ENCODE measurements around the gene FIGN. TPM values are rescaled to one million over a fixed set of nuclear protein-coding genes. Genes with fewer than 3 reads are reported as not detected.

FIGN gene
- total RNA-seq, 1 experiment from 2014 or later: 14.6 TPM

DNA sequence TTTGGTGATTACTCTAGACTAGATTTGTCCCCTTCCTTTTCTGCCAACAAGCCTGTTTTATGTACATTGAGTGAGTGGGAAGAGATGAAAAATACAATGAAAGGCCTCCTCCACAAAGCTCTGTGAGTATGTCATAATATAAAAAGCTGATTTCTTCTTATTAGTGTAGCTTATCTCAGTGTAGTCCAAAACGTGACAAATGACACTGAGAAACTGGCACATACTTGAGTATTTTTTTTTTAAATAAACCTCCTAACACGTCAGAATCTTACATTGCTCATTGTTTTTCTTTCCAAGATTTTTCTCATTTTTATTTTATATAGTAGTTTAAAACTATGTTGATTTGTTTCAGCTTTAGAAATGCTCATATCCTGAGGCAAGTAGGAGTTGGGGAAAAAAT is 17.9 kb upstream of the FIGN start:
- Mint-ChIP-seq H3K27me3 (ENCODE audit: low read depth) (no peaks in the 10 kb centered on the region), H3K9me3 (no peaks in the 10 kb centered on the region), H3K27ac (no peak overlapping the region; a peak in 1 of 7 replicates), H3K36me3 (ENCODE audit: insufficient read depth in 1 of 3, low read depth in 3 of 3) (no peaks in the 10 kb centered on the region), H3K4me3 (no peak overlapping the region), H3K4me1 (peaks cover 5 to 9% of the 10 kb centered on the region in 2 experiments)
- no peak overlapping the region for H3K14ac ChIP-seq (ENCODE audit: insufficient read depth, low read length)
- H2BK5ac ChIP-seq (ENCODE audit: insufficient read length, low read length): no peak overlapping the region
- WGBS (ENCODE audit: extremely low coverage, insufficient read length, low lambda C conversion rate): no CpG with 5 or more reads among the region's 2 CpGs
- no peaks in the 10 kb centered on the region for H3K27me3 ChIP-seq (ENCODE audit: insufficient read depth, low read length)
- H3K4me2 ChIP-seq (ENCODE audit: insufficient read depth, insufficient read length, low read length): no peak overlapping the region
- DNase-seq: no peak
- no peak overlapping the region for H4K91ac ChIP-seq (ENCODE audit: insufficient read length, low read depth, low read length)
- H2AK5ac ChIP-seq (ENCODE audit: insufficient read length, low read length): no peak overlapping the region
- no peak overlapping the region for H3T11ph ChIP-seq (ENCODE audit: low read length)
- no peak overlapping the region for H3K56ac ChIP-seq (ENCODE audit: insufficient read length, low read depth, low read length)
- H4K8ac ChIP-seq (replicated peaks; ENCODE audit: insufficient read length, low read depth, low read length): no peak overlapping the region
- H2AFZ ChIP-seq (ENCODE audit: low read length): no peak overlapping the region
- H3K79me2 ChIP-seq (ENCODE audit: insufficient read depth, low read length): no peaks in the 10 kb centered on the region
- no peaks in the 10 kb centered on the region for H3K9me3 ChIP-seq (ENCODE audit: control insufficient read depth, low read depth, low read length)
- no peaks in the 10 kb centered on the region for H3K23me2 ChIP-seq (ENCODE audit: insufficient read length, low read depth, low read length, poor library complexity, severe bottlenecking)
- no peaks in the 10 kb centered on the region for H4K20me1 ChIP-seq (ENCODE audit: control insufficient read depth, insufficient read depth, insufficient read length)
- no peak overlapping the region for H3K4ac ChIP-seq (ENCODE audit: low read depth, low read length)
- TF ChIP-seq, protein P1, sequence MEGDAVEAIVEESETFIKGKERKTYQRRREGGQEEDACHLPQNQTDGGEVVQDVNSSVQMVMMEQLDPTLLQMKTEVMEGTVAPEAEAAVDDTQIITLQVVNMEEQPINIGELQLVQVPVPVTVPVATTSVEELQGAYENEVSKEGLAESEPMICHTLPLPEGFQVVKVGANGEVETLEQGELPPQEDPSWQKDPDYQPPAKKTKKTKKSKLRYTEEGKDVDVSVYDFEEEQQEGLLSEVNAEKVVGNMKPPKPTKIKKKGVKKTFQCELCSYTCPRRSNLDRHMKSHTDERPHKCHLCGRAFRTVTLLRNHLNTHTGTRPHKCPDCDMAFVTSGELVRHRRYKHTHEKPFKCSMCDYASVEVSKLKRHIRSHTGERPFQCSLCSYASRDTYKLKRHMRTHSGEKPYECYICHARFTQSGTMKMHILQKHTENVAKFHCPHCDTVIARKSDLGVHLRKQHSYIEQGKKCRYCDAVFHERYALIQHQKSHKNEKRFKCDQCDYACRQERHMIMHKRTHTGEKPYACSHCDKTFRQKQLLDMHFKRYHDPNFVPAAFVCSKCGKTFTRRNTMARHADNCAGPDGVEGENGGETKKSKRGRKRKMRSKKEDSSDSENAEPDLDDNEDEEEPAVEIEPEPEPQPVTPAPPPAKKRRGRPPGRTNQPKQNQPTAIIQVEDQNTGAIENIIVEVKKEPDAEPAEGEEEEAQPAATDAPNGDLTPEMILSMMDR (conservative IDR thresholded peaks at IDR 0.05): no peak
- no peak overlapping the region for H2BK120ac ChIP-seq (ENCODE audit: low read depth, low read length, poor library complexity, severe bottlenecking)
- no peak overlapping the region for H3K27ac ChIP-seq (ENCODE audit: insufficient read length, low read depth, low read length)
- no peak overlapping the region for H3K18ac ChIP-seq (ENCODE audit: insufficient read length, low read depth, low read length)
- no peaks in the 10 kb centered on the region for H3K4me1 ChIP-seq (ENCODE audit: insufficient read depth, low read length)
- no peak overlapping the region for H2BK12ac ChIP-seq (ENCODE audit: insufficient read length, low read depth, low read length)
- H3K23ac ChIP-seq (ENCODE audit: insufficient read length, low read depth, low read length): no peak overlapping the region
- no peak overlapping the region for H2BK15ac ChIP-seq (ENCODE audit: low read depth, low read length)
- H3K9ac ChIP-seq (ENCODE audit: extremely low read depth, insufficient read length, low read length): no peak overlapping the region
- no peak overlapping the region for H4K5ac ChIP-seq (ENCODE audit: insufficient read length, low read depth, low read length)
- H3K79me1 ChIP-seq (ENCODE audit: insufficient read depth, low read depth, low read length, poor library complexity, severe bottlenecking): no peaks in the 10 kb centered on the region
- no peak overlapping the region for H2BK20ac ChIP-seq (ENCODE audit: low read depth, low read length, poor library complexity, severe bottlenecking)

All from H9 (cell line).